HG03064 (cell line): ENCODE results near the gene PARP16.
"Not testable (repeated sequence)": the region's sequence is repeated elsewhere in the genome, so short reads cannot be mapped to it uniquely, and the experiment has no call there.

Experiments
- ATAC-seq: cut with Tn5 transposase; IDR thresholded peaks from one replicate; pipeline ENCODE4 v1.9.1; 2021; ENCODE audit warnings: low read depth; ENCODE audit not compliant: unreplicated experiment

Gene PARP16

GRCh38 chr15:65245096-65245856 is 41.4 kb downstream of the PARP16 start:
- ATAC-seq: no peak

DNA sequence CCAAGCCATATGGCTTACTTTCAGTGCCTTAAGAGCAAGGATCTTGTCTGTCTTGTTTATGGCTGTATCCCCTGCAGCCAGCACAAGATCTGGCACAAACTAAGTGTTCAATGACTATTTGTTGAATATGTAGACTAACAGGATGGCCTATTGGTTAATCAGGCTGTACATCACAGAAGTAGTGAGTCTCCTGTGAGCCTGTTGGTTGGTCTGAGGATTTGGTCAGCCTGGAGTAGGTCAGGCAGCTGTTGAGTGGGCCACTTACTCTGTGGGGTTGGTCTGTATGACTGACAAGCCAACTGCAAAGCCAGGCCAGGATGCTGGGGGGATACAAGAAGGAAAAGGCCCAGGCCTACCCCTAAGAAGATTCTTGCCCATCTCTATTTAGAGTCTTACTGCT is 42.0 kb downstream of the PARP16 start:
- no peak for ATAC-seq

- not testable (repeated sequence) for ATAC-seq
Observed at GRCh38 chr15:65236443-65236842, 50.2 kb downstream of the PARP16 start.

DNA sequence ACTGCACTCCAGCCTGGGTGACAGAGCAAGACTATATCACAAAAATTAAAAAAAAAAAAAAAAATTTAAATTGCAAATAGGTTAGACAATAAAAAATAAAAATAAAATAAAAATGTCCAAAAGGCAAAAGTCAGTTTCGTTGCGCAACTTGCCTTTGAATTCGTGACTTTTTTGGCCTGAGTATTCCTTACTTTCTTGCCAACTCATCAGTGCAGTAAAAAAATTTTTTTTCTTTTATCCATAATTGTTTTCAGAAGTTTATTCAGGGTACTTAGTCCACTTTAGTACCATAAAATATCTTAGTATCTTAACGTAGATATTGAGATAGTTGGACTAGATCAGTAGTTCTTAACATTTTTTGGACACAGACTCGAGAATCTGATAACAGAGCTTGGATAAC is 53.0 kb downstream of the PARP16 start:
- no peak for ATAC-seq

- ATAC-seq: no peak
Observed at GRCh38 chr15:65232520-65232919, 54.2 kb downstream of the PARP16 start.

- no peak for ATAC-seq
Observed at GRCh38 chr15:65231306-65231705, 55.4 kb downstream of the PARP16 start.

DNA sequence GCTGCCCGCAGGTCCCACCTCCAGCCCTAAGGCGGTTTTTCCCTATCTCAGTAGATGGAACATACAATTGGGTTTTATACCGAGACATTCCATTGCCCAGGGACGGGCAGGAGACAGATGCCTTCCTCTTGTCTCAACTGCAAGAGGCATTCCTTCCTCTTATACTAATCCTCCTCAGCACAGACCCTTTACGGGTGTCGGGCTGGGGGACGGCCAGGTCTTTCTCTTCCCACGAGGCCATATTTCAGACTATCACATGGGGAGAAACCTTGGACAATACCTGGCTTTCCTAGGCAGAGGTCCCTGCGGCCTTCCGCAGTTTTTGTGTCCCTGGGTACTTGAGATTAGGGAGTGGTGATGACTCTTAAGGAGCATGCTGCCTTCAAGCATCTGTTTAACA is 59.8 kb downstream of the PARP16 start:
- not testable (repeated sequence) for ATAC-seq

GRCh38 chr15:65226221-65226620 is 60.5 kb downstream of the PARP16 start:
- no peak for ATAC-seq

- no peak for ATAC-seq
Observed at GRCh38 chr15:65223996-65224395, 62.7 kb downstream of the PARP16 start.

- no peak for ATAC-seq
Observed at GRCh38 chr15:65222891-65223290, 63.8 kb downstream of the PARP16 start.

DNA sequence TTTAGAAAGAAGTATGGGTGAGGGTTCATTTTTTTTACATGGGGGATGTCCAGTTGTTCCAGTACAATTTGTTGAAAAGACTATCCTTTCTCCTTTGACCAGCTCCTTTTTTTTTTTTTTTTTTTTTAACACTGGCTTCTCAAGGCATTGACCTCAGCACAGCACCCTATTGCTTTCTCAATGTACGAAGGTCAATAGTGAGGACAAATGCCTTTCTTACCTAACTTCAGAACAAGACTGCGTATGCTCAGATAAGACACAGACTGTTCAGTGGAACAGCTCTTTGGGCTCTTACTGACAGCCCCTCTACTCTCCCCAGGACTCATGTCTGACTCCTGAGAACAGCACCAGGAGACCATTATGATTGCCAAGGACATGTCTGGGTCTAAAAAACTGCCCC is 65.0 kb downstream of the PARP16 start:
- ATAC-seq: no peak

DNA sequence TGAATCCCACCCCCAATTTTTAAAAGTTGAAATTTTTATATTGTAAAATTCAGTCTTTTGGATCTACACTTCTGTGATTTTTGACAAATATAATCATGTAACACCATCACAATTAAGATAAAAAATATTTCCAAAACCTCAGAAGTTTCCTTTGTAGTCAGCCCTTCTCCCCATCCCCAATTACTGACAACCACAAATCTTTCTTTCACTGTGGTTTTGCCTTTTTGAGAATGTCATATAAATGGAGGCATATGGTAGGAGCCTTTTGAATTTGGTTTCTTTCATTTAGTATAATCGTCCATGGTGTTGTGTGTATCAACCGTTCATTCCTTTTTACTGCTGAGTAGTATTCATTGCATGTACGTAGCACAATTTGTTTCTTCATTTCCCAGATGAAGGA is 67.5 kb downstream of the PARP16 start:
- ATAC-seq: no peak

DNA sequence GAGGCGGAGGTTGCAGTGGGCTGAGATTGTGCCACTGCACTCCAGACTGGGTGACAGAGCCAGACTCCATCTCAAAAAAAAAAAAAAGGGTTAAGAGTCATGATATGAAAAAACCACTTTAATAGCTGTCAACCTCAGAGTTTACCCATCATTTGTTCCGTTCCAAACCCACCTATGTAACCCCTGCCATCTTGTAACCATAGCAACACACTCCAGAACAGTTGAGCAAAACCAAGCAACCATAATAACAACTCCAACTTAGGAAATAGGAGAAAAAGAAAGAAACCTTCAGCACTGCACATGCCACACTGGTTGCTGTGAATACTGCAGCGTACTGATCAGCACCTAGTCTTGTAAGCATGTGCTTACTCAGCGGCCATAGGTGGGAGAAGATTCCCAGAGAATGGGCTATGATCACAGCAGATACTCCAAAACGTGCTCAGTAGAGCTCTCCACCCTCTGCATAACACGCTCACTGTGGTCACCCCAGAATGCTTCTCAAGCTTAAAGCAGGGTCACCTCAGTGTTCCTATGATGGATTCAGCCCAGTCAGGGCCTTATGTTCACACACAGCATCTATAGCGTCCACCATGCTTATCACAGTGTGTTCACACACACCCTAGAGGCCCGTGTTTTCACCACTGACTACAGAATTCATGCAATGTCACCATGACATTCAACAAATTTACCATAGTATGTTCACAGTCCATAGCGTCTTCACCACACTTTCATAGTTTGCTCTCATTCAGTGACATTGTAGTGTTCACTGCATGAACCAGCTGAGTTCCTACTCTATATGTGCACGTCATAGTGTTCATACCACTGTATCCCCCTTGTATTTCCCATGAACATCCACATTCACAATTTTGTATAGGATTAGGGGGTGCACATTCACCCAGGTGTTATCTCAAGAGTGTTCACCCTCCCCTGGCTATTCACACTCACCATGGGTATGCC is 68.9 kb downstream of the PARP16 start:
- ATAC-seq: no peak

- no peak for ATAC-seq
Observed at GRCh38 chr15:65215496-65215895, 71.2 kb downstream of the PARP16 start.

- ATAC-seq: no peak
Observed at GRCh38 chr15:65214010-65214409, 72.7 kb downstream of the PARP16 start.

- no peak for ATAC-seq
Observed at GRCh38 chr15:65213241-65213640, 73.4 kb downstream of the PARP16 start.

DNA sequence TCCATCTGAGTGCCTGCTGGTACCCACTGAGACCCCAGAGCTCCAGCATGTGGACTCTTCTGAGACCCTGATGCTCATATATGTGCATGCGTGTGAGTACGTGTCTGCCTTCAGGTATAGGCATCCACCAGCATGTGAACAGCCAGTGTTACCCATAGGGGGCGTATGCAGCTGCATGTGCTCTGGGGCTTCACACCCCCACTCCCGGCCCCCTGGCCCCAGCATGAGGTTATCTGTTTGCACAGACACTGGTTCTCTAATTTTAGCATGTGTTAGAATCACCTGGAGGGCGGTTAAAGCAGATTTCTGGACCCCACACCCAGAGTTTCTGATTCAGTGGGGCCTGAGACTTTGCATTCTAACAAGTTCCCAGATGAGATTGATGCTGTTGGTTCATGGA is 74.6 kb downstream of the PARP16 start:
- ATAC-seq: no peak

GRCh38 chr15:65211482-65211982 is 75.2 kb downstream of the PARP16 start:
- no peak for ATAC-seq

DNA sequence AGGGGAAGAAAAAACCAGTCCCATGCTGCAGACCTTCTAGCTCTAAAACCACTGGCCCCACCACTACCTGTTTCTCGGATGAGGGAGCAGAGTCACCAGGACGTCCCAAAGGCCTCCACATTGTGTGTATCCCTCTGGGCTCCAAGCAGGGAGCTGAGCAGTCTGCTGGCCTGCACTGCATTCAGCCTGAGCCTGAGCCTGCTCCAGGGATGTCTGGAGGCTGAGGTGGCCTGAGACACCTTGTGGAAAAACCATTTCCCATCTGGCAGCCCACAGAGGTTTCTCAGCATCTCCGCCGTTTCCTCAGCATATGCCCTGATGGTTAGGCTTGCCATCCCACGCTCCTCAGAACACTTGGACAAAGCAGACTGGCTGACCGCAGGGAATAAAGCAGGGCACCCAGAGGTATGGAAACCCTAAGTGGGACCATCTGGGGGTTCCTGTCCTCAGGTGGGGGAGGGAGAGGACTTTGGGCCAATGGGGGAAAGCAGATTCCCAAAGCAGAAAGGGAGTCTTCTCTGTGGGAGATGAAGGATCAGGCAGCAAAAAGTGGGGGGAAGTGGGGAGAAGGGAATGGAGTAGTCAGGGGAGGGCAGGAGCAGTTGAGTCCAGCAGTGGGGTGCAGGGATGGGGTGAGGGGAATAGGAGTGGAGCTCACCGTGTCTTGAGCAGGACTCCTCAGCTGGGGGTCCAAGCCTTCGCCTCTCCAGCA is 75.8 kb downstream of the PARP16 start, which contains the start of gene CILP:
TSS of gene CILP (minus strand) at position 704 of the 712 bp plus-strand sequence. CDS start 1,718 bp downstream, outside the sequence.
- no peak for ATAC-seq
